Heart left ventricle (tissue), 16 donors: ENCODE measurements around the gene STARD3. TPM values are rescaled to one million over a fixed set of nuclear protein-coding genes. Genes with fewer than 3 reads are reported as not detected.
"Not testable (repeated sequence)": the region's sequence is repeated elsewhere in the genome, so short reads cannot be mapped to it uniquely, and the experiment has no call there.

ENCODE experiments used
- ATAC-seq, 4 donors: fragments of 200-7000 bp; cut with Tn5 transposase; one replicate each; pipeline ENCODE4 v1.9.1; 2020 to 2022; ENCODE audit warnings: moderate library complexity in 4 of 4, mild to moderate bottlenecking in 3 of 4, moderate number of reproducible peaks in 1 of 4
- DNase-seq, 5 donors: peaks; one replicate each; pipeline ENCODE4 v3.0.0-alpha.2; 2020
- H3K27ac ChIP-seq, 12 donors: fragments of 200-600 bp; sonication (generic) in 4 of 12; one replicate each; pipeline versions ENCODE4 v1.5.0 to v1.8.0; 2016 to 2022; ENCODE audit warnings: mild to moderate bottlenecking in 2 of 12
- H3K27me3 ChIP-seq, 9 donors: fragments of 200-600 bp; sonication (generic) in 2 of 9; one replicate each; pipeline versions ENCODE4 v1.5.1 to v1.8.0; 2016 to 2022; ENCODE audit warnings: mild to moderate bottlenecking in 3 of 9
- H3K36me3 ChIP-seq, 9 donors: fragments of 200-600 bp; sonication (generic) in 2 of 9; one replicate each; pipeline versions ENCODE4 v1.5.0 to v1.8.0; 2018 to 2022; ENCODE audit warnings: mild to moderate bottlenecking in 2 of 9
- H3K4me1 ChIP-seq, 12 donors: fragments of 200-600 bp; sonication (generic) in 4 of 12; one replicate each; pipeline versions ENCODE4 v1.5.0 to v1.8.0; 2016 to 2022; ENCODE audit warnings: mild to moderate bottlenecking in 3 of 12
- H3K4me3 ChIP-seq, 12 donors: fragments of 200-600 bp; sonication (generic) in 4 of 12; one replicate each; pipeline versions ENCODE4 v1.5.0 to v1.8.0; 2017 to 2022; ENCODE audit warnings: mild to moderate bottlenecking in 9 of 12, moderate library complexity in 4 of 12
- H3K9me3 ChIP-seq, 12 donors: fragments of 200-600 bp; sonication (generic) in 4 of 12; one replicate each; pipeline versions ENCODE4 v1.5.0 to v1.8.0; 2016 to 2022; ENCODE audit warnings: mild to moderate bottlenecking in 1 of 12
- POLR2A ChIP-seq, 2 donors: fragments of 450-650 bp; IDR thresholded peaks; one replicate each; pipeline ENCODE4 v1.6.1; 2017; ENCODE audit warnings: antibody characterized with exemption in 2 of 2, mild to moderate bottlenecking in 2 of 2, moderate library complexity in 2 of 2
- WGBS, 4 donors: extraction: QIAGEN DNeasy Blood & Tissue Kit in 2 of 4; methylation state at CpG; one replicate each; pipeline versions ENCODE4 v1.1.5 to v1.1.7; 2013 to 2018; 5-methylcytosine and 5-hydroxymethylcytosine counted together
- intact Hi-C, 10 donors: fragments of 100-400 bp; cut with DNase I; formaldehyde crosslinking; loops; one replicate each; pipeline versions ENCODE4 v1.11.1 to v1.14.2; 2022
- polyA plus RNA-seq, 2 donors: library from polyadenylated mRNA; stranded (reverse); fragments of 200-250 nt; gene quantifications; one replicate each; pipeline ENCODE4 v1.2.3, GENCODE V29; 2013
- total RNA-seq, 9 donors: library from RNA; depleted of rRNA in 2 of 9; stranded (reverse); fragments of >200 nt in 2 of 9; fragmentation: NEBNext Ultra II Directional in 3 of 9; extraction: Animal tissue kit (Norgen Biotek cat#: 25700) in 3 of 9; gene quantifications; one replicate each; pipeline versions ENCODE4 v1.1.0 to v1.2.4, GENCODE V29; 2016 to 2023
- TF ChIP-seq, protein P1 (sequence below), 12 donors: fragments of 200-600 bp; sonication (generic) in 4 of 12; IDR thresholded peaks; one replicate each; pipeline versions ENCODE4 v1.5.0 to v1.8.0; 2018 to 2022; ENCODE audit warnings: antibody characterized with exemption in 12 of 12, mild to moderate bottlenecking in 5 of 12
- donor health status: ischemic (EF 13 %, LVEDD 7.1; RV severe dilation, severe dysfunction).
- donor health status: healthy with polysubstance abuse.
- donor health status: DM: no; HTN: yes; CAD: no.
- donor health status: DM: no; HTN: no; CAD: no.
- donor health status: ischemic (EF 25% LVEDD 6.9; RV normal size, moderate dysfunction).
- donor health status: ischemic (EF 25% LVEDD 5.7; RV mildly dilated, moderate dysfunction).
- donor health status: healthy.
- donor health status: DM: yes; HTN: yes; CAD: no.
- donor health status: ischemic (EF 35%, LVEDD 5.7; RV mildly dilated, moderate dysfunction).
- donor health status: nonischemic (EF 11% LVEDD 7.7; RV severe dilation, severe dysfunction).
- donor health status: DM: yes; HTN: yes; CAD: no.
- donor health status: PGD.
- donor health status: ischemic (EF 29% LVEDD 5.4; RV normal size, mild dysfunction).
- donor health status: nonischemic (EF 23%, LVEDD 6.1; RV moderate dilation, normal function).

STARD3 gene
- total and polyA plus RNA-seq, 11 donors: 14.1 to 57.2 (median 24.2) TPM

DNA sequence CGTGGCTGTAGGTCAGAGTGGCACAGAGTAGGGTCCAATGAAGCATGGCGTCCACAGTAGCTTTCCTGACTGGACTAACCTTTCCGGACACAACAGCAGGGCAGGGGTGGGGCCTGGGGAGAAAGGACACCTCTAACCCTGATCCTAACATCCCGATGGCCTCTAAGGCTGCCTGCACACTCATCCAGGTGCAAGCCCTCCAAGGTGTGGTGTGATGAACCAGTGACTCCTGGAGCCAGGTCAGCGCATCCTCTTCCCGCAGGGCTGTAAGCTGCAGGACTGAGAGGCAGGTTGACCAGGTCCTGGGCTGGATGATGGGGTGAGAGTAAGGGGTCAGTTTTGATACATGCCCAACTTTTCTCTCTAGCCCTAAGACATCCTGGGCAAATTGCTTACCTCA, 59.8 kb downstream of the STARD3 start:
- TF ChIP-seq, protein P1, sequence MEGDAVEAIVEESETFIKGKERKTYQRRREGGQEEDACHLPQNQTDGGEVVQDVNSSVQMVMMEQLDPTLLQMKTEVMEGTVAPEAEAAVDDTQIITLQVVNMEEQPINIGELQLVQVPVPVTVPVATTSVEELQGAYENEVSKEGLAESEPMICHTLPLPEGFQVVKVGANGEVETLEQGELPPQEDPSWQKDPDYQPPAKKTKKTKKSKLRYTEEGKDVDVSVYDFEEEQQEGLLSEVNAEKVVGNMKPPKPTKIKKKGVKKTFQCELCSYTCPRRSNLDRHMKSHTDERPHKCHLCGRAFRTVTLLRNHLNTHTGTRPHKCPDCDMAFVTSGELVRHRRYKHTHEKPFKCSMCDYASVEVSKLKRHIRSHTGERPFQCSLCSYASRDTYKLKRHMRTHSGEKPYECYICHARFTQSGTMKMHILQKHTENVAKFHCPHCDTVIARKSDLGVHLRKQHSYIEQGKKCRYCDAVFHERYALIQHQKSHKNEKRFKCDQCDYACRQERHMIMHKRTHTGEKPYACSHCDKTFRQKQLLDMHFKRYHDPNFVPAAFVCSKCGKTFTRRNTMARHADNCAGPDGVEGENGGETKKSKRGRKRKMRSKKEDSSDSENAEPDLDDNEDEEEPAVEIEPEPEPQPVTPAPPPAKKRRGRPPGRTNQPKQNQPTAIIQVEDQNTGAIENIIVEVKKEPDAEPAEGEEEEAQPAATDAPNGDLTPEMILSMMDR (IDR thresholded peaks at IDR 0.05): no peak
- no peak for TF ChIP-seq POLR2A (IDR thresholded peaks at IDR 0.05)
- no peaks in the 10 kb centered on the region for H3K9me3 ChIP-seq
- no peak overlapping the region for H3K4me3 ChIP-seq
- ATAC-seq (no peak), DNase-seq (peak in 1 of 5 donors; percentile 33)
- peaks cover 0 to 13% (median 0%) of the 10 kb centered on the region in 9 donors for H3K27me3 ChIP-seq
- H3K4me1 ChIP-seq: peaks cover 0 to 20% (median 7%) of the 10 kb centered on the region in 12 donors
- 88 to 93% (median 90%) methylated on average over 5 to 6 of the region's 6 CpGs for WGBS, 4 donors
- H3K36me3 ChIP-seq: peaks cover 0 to 6% (median 0%) of the 10 kb centered on the region in 9 donors
- no peak overlapping the region for H3K27ac ChIP-seq
- intact Hi-C loops: loop anchor here in 1 of 10 donors (5.0 kb wide), 1 partner anchor 36 kb away; the partner anchor contains the start of gene MIEN1

DNA sequence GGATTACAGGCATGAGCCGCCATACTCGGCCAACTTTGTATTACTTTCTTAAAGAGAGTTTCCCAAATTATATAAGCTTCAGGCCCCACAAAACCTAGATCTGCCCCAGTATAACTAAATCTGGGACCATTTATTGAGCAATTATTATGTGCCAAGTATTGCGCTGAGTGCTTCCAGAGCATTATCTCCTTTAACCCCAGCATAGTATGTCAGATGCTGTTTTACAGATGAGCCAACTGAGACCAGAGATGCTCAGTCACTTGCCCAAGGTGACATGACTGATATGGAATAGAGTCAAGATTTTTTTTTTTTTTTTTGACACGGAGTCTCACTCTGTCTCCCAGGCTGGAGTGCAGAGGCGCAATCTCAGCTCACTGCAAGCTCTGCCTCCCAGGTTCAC, 61.0 kb downstream of the STARD3 start:
- H3K36me3 ChIP-seq: peaks cover 0 to 6% (median 0%) of the 10 kb centered on the region in 9 donors
- no peak for TF ChIP-seq POLR2A (IDR thresholded peaks at IDR 0.05)
- TF ChIP-seq, protein P1 (IDR thresholded peaks at IDR 0.05): no peak
- ATAC-seq (no peak), DNase-seq (no peak)
- WGBS, 4 donors: 86 to 92% (median 89%) methylated on average over 5 of the region's 5 CpGs
- no peak overlapping the region for H3K4me3 ChIP-seq
- H3K27ac ChIP-seq: no peak overlapping the region
- H3K27me3 ChIP-seq: peaks cover 0 to 13% (median 0%) of the 10 kb centered on the region in 9 donors
- no peaks in the 10 kb centered on the region for H3K9me3 ChIP-seq
- intact Hi-C loops: loop anchor here in 1 of 10 donors (5.0 kb wide), 1 partner anchor 34 kb away; the partner anchor contains the start of gene MIEN1
- H3K4me1 ChIP-seq: peaks cover 0 to 32% (median 12%) of the 10 kb centered on the region in 12 donors

DNA sequence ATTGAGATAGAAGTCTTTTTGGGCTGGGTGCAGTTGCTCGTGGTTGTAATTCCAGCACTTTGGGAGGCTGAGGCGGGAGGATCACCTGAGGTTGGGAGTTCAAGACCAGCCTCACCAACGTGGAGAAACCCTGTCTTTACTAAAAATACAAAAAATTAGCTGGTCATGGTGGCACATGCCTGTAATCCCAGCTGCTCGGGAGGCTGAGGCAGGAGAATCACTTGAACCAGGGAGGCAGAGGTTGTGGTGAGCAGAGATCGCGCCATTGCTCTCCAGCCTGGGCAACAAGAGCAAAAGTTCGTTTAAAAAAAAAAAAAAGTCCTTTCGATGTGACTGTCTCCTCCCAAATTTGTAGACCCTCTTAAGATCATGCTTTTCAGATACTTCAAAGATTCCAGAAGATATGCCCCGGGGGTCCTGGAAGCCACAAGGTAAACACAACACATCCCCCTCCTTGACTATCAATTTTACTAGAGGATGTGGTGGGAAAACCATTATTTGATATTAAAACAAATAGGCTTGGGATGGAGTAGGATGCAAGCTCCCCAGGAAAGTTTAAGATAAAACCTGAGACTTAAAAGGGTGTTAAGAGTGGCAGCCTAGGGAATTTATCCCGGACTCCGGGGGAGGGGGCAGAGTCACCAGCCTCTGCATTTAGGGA, 62.3 kb downstream of the STARD3 start:
- H3K27ac ChIP-seq: peak overlapping the region in 11 of 12 donors; percentile 61 to 94 (median 90)
- peak overlapping the region; percentile 71 to 99 (median 90) for H3K4me3 ChIP-seq
- H3K27me3 ChIP-seq: peaks cover 0 to 13% (median 0%) of the 10 kb centered on the region in 9 donors
- peaks cover 0 to 43% (median 13%) of the 10 kb centered on the region in 12 donors for H3K4me1 ChIP-seq
- 49 to 51% (median 51%) methylated on average over 11 of the region's 11 CpGs for WGBS, 4 donors
- peak in 1 of 5 donors; percentile 10 for DNase-seq
- not testable (repeated sequence) for H3K9me3 ChIP-seq, ATAC-seq, H3K36me3 ChIP-seq
- intact Hi-C loops: loop anchor here in 2 of 10 donors (1.0 to 5.0 kb wide), 2 partner anchors 12 to 33 kb away; partner anchors contain the start of gene MIEN1 (in 1 of the 2)

DNA sequence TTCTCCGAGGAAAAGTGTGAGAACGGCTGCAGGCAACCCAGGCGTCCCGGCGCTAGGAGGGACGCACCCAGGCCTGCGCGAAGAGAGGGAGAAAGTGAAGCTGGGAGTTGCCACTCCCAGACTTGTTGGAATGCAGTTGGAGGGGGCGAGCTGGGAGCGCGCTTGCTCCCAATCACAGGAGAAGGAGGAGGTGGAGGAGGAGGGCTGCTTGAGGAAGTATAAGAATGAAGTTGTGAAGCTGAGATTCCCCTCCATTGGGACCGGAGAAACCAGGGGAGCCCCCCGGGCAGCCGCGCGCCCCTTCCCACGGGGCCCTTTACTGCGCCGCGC, 62.8 kb downstream of the STARD3 start, which contains the start of gene ERBB2:
TSS of gene ERBB2 (plus strand) at position 247 of the 330 bp plus-strand sequence. CDS start 175 bp downstream, outside the sequence.
- H3K36me3 ChIP-seq: peaks cover 0 to 5% (median 0%) of the 10 kb centered on the region in 9 donors
- intact Hi-C loops: loop anchor here in 2 of 10 donors (1.0 to 5.0 kb wide), 2 partner anchors 12 to 33 kb away; partner anchors contain the start of gene MIEN1 (in 1 of the 2)
- WGBS, 4 donors: 1 to 3% (median 2%) methylated on average over 12 to 20 of the region's 20 CpGs
- peak in 1 of 2 donors; percentile 58 for TF ChIP-seq POLR2A (IDR thresholded peaks at IDR 0.05)
- TF ChIP-seq, protein P1 (IDR thresholded peaks at IDR 0.05): no peak
- peak; percentile 74 to 83 (median 78) for DNase-seq
- peak within 1 kb of the TSS; percentile 54 to 94 (median 90) for H3K27ac ChIP-seq
- peak; percentile 66 to 87 (median 86) for ATAC-seq
- peaks cover 0 to 13% (median 0%) of the 10 kb centered on the region in 9 donors for H3K27me3 ChIP-seq
- peaks cover 0 to 48% (median 16%) of the 10 kb centered on the region in 12 donors for H3K4me1 ChIP-seq
- H3K9me3 ChIP-seq: no peaks in the 10 kb centered on the region
- H3K4me3 ChIP-seq: peak within 1 kb of the TSS; percentile 71 to 99 (median 90)
